ENCODE data around the gene EMILIN1. TPM values are rescaled to one million over a fixed set of nuclear protein-coding genes. Genes with fewer than 3 reads are reported as not detected.

EMILIN1 gene
- total RNA-seq, 1 donor from 2014 or later = 18.4 TPM

DNA sequence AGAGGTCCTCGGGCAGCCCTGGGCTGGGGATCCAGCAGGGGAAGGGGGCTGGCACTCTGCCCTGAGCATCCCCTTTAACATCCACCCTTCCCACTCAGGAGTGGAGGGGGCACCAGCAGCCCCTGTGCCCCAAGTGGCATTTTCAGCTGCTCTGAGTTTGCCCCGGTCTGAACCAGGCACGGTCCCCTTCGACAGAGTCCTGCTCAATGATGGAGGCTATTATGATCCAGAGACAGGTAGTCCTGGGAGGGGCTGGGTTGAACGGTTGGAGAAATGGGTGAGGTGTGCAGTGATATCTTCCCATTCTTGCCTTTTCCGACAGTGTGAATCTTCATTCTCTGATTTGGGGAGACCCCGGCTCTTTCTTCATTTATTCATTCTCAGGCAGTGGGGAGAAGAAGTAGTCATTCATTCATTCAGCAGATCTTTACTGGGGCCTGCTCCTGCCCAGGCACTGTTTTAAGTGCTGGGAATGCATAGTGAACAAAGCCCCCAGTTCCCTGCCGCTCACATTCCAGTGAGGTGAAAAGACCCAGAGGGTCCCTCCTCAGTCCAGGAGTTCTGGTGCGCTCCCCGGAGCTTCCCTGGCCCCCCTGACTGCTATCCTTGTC, 6.8 kb downstream of the EMILIN1 start:
- Histone ChIP-seq H3K27ac (replicated peaks) (peak overlapping the region; percentile 97), H3K4me1 (peaks cover 61% of the 10 kb centered on the region), H3K9me3 (replicated peaks) (no peaks in the 10 kb centered on the region), H3K36me3 (no peaks in the 10 kb centered on the region), H3K4me3 (peak overlapping the region; percentile 84), H3K27me3 (ENCODE audit: low read depth) (no peaks in the 10 kb centered on the region)
- DNase-seq = no peak
- TF ChIP-seq, protein P1, sequence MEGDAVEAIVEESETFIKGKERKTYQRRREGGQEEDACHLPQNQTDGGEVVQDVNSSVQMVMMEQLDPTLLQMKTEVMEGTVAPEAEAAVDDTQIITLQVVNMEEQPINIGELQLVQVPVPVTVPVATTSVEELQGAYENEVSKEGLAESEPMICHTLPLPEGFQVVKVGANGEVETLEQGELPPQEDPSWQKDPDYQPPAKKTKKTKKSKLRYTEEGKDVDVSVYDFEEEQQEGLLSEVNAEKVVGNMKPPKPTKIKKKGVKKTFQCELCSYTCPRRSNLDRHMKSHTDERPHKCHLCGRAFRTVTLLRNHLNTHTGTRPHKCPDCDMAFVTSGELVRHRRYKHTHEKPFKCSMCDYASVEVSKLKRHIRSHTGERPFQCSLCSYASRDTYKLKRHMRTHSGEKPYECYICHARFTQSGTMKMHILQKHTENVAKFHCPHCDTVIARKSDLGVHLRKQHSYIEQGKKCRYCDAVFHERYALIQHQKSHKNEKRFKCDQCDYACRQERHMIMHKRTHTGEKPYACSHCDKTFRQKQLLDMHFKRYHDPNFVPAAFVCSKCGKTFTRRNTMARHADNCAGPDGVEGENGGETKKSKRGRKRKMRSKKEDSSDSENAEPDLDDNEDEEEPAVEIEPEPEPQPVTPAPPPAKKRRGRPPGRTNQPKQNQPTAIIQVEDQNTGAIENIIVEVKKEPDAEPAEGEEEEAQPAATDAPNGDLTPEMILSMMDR (IDR thresholded peaks at IDR 0.05; ENCODE audit: borderline replicate concordance) = no peak
- intact Hi-C loops (cut with micrococcal nuclease) = loop anchor here (10.0 kb wide), 1 partner anchor 120 kb away; no protein-coding TSS in a partner anchor

DNA sequence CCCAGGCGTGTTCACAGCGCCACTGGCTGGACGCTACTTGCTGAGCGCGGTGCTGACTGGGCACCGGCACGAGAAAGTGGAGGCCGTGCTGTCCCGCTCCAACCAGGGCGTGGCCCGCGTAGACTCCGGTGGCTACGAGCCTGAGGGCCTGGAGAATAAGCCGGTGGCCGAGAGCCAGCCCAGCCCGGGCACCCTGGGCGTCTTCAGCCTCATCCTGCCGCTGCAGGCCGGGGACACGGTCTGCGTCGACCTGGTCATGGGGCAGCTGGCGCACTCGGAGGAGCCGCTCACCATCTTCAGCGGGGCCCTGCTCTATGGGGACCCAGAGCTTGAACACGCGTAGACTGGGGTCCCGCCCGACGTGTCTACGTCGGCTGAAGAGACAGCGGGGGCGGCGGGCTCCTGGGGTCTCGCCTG, 7.3 kb downstream of the EMILIN1 start:
- DNase-seq = peak; percentile 82
- intact Hi-C loops (cut with micrococcal nuclease) = loop anchor here (10.0 kb wide), 1 partner anchor 121 kb away; no protein-coding TSS in a partner anchor
- no peaks in the 10 kb centered on the region for H3K9me3 ChIP-seq (replicated peaks)
- peak overlapping the region; percentile 97 for H3K27ac ChIP-seq (replicated peaks)
- H3K27me3 ChIP-seq (ENCODE audit: low read depth) = no peaks in the 10 kb centered on the region
- H3K4me1 ChIP-seq = peaks cover 55% of the 10 kb centered on the region
- H3K36me3 ChIP-seq = no peaks in the 10 kb centered on the region
- peak overlapping the region; percentile 84 for H3K4me3 ChIP-seq
- TF ChIP-seq, protein P1 (IDR thresholded peaks at IDR 0.05; ENCODE audit: borderline replicate concordance) = peak; percentile 61

DNA sequence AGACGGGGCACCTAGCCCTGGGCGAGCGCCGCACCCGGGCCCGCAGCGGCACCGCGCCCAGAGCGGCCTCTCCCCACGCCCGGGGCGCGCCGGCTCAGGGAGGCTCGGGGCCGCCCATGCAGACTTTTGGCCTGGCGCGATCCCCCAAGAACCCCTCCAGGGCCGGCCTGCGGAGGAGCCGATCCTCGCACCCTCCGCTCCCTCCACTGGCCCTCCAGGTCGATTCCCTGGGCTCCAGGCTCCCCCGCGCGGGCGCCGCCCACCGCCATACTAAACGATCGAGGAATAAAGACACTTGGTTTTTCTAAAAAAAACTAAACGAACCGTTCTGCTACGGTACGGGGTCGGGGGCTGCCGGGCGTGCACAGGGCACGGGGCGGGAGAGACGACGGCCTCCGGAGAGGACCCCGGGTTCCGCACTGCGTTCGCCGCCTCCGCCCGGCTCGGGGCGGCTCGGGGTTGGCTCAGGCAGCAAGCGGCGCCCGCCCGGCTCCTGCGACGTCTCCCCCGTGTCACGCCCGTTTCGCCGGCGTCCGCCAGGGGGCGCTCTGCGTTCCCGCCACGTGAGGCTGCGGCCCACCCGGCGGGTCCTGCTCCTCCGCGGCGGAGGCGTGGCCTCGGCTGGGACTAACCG, 7.8 kb downstream of the EMILIN1 start:
- TF ChIP-seq, protein P1 (IDR thresholded peaks at IDR 0.05; ENCODE audit: borderline replicate concordance) = peak; percentile 87
- Histone ChIP-seq H3K36me3 (no peaks in the 10 kb centered on the region), H3K4me3 (peak overlapping the region; percentile 84), H3K4me1 (peaks cover 50% of the 10 kb centered on the region), H3K27me3 (ENCODE audit: low read depth) (no peaks in the 10 kb centered on the region), H3K27ac (replicated peaks) (peak overlapping the region; percentile 97), H3K9me3 (replicated peaks) (no peaks in the 10 kb centered on the region)
- DNase-seq = peak; percentile 96
- intact Hi-C loops (cut with micrococcal nuclease) = loop anchor here (10.0 kb wide), 1 partner anchor 121 kb away; no protein-coding TSS in a partner anchor

DNA sequence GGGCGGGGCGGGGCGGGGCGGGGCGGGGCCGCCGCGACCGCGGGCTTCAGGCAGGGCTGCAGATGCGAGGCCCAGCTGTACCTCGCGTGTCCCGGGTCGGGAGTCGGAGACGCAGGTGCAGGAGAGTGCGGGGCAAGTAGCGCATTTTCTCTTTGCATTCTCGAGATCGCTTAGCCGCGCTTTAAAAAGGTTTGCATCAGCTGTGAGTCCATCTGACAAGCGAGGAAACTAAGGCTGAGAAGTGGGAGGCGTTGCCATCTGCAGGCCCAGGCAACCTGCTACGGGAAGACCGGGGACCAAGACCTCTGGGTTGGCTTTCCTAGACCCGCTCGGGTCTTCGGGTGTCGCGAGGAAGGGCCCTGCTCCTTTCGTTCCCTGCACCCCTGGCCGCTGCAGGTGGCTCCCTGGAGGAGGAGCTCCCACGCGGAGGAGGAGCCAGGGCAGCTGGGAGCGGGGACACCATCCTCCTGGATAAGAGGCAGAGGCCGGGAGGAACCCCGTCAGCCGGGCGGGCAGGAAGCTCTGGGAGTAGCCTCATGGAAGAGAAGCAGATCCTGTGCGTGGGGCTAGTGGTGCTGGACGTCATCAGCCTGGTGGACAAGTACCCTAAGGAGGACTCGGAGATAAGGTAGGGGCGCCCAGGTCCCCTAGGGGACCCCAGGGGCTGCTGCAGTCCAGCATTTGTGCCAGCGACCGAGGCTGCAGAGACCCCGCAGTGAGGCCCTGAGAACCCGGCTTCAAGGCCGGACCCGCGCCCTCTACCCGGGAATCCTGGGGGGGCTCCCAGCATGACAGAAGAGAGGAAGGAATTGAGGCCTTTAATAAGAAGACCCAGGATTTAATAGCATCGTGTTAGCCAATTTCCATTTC, 8.5 kb downstream of the EMILIN1 start, which contains the start of gene KHK:
Gene KHK (plus strand): TSS at position 49 of the 870 bp plus-strand sequence. CDS start 488 bp downstream, at position 537.
- TF ChIP-seq, protein P1 (IDR thresholded peaks at IDR 0.05; ENCODE audit: borderline replicate concordance) = peak; percentile 33
- DNase-seq = peak; percentile 61
- H3K27ac ChIP-seq (replicated peaks) = peak within 1 kb of the TSS; percentile 97
- H3K4me3 ChIP-seq = peak within 1 kb of the TSS; percentile 84
- no peaks in the 10 kb centered on the region for H3K27me3 ChIP-seq (ENCODE audit: low read depth)
- H3K4me1 ChIP-seq = peaks cover 43% of the 10 kb centered on the region
- no peaks in the 10 kb centered on the region for H3K36me3 ChIP-seq
- no peaks in the 10 kb centered on the region for H3K9me3 ChIP-seq (replicated peaks)
- intact Hi-C loops (cut with micrococcal nuclease) = loop anchor here (10.0 kb wide), 1 partner anchor 122 kb away; no protein-coding TSS in a partner anchor

DNA sequence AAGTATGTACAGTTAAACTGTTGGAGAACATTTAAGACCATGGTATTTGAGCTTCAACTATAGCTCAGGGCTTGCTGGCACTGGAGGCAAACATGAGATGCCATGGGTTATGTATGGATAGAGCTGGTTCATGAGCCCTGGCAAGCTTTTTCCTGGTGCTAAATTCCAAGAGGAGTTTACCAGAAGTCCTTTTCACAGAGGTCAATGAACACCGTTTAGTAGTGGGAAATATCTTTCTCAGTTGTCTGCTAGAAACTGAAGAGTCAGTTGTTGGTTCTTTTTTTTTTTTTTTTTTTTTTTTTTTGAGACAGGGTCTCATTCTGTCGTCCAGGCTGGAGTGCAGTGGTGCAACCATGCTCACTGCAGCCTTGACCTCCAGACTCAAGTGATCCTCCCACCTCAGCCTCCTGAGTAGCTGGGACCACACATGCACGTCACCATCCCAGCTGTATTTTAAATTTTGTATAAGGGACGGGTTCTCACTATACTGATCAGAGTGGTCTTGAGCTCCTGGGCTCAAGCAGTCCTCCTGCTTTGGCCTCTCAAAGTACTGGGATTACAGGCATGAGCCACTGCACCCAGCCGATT, 9.5 kb downstream of the EMILIN1 start:
- TF ChIP-seq, protein P1 (IDR thresholded peaks at IDR 0.05; ENCODE audit: borderline replicate concordance) = no peak
- H3K27me3 ChIP-seq (ENCODE audit: low read depth) = no peaks in the 10 kb centered on the region
- H3K27ac ChIP-seq (replicated peaks) = no peak overlapping the region
- intact Hi-C loops (cut with micrococcal nuclease) = loop anchor here (10.0 kb wide), 1 partner anchor 123 kb away; no protein-coding TSS in a partner anchor
- H3K36me3 ChIP-seq = no peaks in the 10 kb centered on the region
- H3K4me1 ChIP-seq = peaks cover 35% of the 10 kb centered on the region
- no peaks in the 10 kb centered on the region for H3K9me3 ChIP-seq (replicated peaks)
- DNase-seq = no peak
- peak overlapping the region; percentile 84 for H3K4me3 ChIP-seq
